DMS153 treated with DMSO at 0.1 percent for 48 hours (cell line): ENCODE data around the gene CCDC122.
"Not testable (repeated sequence)": the region's sequence is repeated elsewhere in the genome, so short reads cannot be mapped to it uniquely, and the experiment has no call there.

Experiments used
- DNase-seq: peaks from one replicate; lab custom pipeline; 2025; ENCODE audit not compliant: unreplicated experiment; lab: John Stamatoyannopoulos, UW

Gene CCDC122

DNA sequence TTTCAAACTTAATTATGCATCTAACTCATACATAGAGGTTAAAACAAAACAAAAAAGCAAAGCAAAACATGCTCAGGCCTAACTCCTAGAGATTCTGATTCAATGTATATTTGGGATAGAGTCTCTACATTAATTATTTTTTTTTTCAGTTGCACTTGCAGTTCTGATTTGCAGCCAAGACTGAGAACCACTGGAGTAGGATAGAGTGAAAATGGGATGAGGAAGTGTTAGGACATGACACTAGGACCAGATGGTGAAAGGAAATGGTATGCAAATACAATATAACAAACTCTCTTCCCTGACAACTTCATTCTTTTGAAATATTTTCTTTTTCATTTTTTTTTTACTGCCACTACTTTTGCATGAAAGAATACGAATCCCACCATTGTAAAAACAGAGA, 1.8 kb downstream of the CCDC122 start:
- DNase-seq, result no peak

DNA sequence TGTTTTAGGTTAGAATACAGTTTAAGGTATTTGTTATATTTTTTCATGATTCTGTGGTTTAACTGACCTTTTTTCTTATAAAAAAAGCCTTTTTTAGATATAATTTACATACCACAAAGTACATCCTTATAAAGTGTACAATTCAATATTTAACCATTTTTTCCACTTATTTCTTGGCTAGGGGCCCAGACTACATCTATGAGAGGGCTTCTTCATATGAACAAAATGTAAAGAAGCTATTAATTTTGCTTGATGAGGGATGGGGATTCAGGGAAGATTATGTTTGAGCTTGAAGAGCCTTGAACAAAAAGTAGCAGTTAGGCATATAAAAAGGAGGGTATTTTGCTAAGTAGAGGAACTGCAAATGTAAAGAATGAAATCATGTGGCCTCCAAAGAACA, 2.2 kb downstream of the CCDC122 start:
- DNase-seq, result no peak

DNA sequence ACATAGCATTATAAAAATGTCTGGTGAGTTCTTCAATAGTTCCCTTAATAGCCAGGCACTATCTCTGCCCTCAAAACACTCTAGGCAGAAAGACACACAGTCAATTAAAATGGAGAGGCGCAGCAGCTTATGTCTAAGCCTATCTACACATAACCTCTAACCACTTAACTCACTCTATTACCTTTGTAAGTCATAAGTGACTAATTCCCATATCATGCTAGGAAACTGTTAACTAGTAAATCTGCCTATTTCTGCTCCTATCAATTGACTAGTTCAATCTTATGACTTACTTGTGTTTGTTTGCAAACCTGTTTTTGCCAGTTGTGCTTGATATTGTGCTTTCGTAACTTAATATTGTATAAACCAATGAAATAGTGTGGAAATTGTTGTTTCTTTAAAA, 3.2 kb downstream of the CCDC122 start:
- no peak for DNase-seq

DNA sequence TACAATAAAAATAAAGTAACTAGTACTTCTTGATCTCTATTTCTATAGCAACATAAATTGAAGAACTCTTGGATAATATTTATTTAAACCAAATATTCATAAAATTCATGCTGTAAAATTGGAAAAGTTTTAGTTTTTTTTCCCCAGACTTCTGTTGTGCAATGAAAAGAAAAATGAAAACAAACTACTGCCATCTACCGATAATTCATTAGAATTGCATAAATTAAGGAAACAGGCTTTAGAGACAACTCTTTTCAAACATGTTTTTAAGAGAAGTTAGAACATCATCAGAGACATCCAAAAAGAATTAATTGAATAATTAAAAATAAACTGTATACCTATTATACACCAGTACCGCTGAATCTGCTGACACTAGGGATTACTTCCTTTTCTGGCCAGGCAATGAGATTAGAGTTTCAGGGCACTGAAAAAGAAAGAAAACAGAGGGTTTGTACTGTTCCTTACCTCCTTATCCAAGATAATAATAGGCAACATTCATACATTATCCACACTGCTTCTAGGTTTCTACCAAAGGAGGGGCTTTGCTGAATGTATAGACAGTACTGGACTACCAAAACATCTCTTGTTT, 4.9 kb downstream of the CCDC122 start:
- DNase-seq, result no peak

DNA sequence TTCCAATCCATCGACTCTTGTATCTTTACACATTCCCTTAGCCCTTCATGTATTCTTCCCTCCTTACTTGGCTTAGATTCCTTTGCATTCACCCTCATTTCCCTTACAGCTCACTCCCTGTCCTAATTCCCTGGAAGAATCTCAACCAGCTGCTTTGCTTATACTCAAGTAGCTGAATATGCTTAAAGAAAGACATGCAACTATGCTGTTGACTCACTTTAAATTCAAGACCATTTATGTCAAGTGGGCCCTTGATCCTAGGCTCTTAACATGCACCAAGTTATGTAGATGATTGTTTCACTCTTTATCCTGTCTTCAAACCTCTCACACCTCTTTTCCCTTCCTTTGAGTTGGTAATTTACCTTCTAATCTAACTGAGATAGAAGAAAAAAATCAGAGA, 7.4 kb downstream of the CCDC122 start:
- no peak for DNase-seq

DNA sequence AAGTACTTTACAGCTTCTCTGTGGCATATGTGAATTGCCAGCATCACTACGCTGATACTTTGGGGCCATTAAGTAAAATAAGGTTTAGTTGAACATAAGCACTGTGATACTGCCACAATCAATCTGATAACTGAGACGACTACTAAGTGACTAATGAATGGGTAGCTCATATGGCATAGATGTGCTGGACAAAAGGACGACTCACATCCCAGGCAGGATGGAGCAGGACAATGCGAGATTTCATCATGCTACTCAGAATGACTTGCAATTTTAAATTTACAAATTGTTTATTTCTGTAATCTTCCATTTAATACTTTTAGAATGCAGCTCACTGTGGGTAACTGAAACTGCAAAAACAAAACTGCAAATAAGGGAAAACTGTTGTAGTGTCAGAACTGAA, 13.6 kb downstream of the CCDC122 start:
- no peak for DNase-seq

DNA sequence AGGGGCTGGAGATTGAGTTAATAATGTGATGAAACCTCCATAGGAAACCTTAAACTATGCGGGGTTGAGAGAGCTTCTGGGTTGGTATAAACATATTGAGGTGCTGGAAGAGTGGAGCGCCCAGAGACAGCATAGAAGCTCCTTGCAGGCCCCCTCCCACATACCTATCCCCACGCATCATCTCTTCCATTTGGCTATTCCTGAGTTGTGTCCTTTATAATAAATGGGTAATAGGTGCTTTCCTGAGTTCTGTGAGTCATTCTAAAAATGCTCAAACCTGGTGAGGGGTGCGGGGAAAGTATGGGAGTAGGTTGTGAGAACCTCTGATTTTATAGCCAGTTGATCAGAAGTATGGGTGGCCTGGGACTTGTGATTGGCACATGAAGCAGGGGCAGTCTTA, 14.6 kb downstream of the CCDC122 start:
- no peak for DNase-seq

DNA sequence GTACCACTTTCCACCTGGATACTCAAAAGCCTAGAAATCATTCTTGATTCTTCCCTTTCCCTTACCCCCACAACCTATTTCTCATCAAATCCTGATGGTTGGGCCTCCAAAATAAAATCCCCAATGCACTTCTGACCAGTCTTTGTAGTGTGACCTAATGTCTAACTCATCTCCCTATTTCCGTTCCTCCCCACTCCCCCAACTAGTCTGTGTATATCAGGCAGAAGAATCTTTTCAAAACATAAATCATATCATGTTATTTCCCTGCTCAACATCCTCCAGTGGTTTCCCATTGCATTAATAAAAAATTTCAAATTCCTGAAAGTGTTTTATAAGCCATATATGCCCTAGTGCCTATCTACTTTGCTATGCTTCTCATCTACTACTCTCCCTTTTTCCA, 17.7 kb downstream of the CCDC122 start:
- no peak for DNase-seq

DNA sequence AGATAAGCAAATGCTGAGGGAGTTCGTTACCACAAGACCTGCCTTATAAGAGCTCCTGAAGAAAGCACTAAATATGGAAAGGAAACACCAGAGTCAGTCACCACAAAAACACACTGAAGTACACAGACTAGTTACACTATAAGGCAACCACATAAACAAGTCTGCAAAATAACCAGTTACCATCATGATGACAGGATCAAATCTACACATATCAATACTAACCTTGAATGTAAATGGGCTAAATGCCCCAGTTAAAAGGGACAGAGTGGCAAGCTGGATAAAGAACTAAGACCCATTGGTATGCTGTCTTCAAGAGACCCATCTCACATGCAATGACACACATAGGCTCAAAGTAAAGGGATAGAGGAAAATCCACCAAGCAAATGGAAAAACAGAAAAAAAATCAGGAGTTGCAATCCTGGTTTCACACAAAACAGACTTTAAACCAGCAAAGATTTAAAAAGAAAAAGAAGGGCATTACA, 26.6 kb downstream of the CCDC122 start:
- DNase-seq, result no peak

DNA sequence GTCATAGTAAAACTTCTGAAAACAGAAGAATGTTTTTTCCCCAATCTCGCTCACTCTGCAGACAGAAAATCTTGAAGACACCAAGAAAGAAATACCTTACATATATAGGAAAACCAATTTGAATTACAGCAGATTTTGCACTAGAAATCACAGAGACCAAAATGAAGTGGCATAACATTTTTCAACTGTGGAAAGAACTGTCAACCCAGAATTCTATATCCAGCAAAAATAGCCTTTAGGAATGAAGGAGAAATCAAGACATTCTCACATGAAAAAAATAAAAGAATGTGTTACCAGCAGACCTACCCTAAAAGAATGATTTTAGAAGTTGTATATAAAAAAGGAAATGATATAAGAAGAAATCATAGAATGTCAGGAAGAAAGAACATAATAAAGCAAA, 28.7 kb downstream of the CCDC122 start:
- no peak for DNase-seq

DNA sequence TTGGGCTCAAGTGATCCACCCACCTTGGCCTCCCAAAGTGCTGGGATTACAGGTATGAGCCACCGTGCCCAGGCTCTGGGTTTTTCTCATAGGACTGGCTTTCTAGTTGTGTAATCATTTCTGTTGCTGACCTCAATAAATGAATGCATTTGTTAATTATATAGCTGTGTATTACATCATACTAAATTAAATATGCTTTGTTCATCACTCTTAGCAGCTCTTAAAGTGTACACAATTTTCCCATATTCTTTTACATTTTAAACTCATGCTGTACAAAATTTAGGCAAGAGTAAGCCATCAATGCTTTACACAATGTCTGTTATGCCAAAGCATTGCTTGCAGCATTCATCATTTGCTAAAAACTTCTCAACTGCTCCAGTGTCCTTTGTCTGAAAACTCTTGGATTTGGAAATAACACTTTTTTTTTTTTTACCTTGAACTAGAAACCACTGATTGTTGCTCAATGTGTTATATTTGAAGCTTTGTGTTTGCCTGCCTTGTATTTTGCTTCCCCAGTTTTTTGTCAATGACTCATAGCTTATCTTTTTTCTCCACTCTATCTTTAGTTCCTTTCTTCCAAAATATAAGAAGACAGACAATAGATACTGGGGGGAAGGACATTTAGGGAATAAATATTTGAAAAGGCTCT, 31.4 kb downstream of the CCDC122 start:
- no peak for DNase-seq

DNA sequence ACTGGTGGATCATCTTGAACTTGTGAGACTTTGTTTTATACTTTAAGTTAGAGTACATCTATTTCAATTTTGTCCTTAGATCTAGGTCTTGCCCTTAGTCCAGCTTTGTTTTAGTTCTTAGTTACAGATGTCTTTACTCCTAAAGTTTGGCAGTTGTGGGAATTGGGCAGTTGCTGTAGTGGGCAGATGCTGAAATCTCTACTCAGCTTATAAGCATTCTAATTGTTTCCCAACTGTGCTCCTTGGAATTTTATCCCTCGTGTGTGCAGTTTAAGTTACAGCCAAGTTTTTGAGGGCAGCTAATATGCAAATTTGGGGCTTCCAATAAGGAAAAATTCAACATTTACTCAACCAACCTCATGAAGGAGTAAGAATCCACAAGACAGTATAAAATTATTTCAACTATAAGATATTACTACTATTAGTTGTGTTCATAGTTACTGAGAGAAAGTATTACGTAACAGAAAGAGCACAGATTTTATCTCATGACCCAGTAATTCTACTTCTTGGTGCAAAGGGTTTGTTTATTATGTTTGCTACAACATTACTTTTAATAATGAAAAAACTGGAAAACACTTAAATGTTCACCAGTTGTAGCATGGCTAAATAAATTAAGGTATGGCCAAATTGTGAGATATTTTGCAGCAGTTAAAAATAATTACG, 32.9 kb downstream of the CCDC122 start:
- no peak for DNase-seq

DNA sequence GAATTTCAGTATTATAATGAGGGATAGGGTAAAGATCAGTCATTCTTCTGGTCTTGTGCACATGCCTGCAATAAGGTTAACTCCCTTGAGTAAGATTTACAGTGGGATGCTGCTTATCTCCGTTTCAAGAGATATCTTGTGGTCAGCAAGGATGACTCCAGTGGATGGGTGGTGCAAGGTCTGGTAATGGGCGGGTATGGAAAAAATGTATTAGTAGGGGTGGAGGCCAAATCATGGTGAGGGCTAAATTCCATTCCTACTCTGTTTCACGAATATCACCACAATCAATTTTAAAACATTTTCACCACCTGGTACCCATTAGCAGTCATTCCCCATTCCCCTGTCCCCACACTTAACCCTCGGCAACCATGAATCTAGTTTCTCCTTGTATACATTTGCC, 40.6 kb downstream of the CCDC122 start:
- no peak for DNase-seq

DNA sequence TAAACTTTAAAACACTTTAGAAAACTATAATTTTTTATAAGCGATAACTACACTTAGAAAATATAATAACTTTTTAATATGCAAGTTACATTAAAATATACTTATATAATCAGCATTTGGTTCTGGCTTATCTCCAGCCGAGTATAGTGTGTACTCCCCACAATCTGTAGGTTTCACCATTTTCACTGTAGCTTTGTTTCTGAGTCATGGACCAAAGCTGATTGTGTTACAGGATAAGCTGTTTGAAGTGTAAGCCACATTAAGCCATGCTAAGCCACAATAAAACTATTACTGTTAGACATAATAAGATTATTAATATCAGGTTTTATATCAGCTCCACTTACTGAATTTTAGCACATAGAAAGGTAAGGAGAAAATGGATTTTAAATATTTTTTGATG, 43.8 kb downstream of the CCDC122 start:
- DNase-seq, result no peak

DNA sequence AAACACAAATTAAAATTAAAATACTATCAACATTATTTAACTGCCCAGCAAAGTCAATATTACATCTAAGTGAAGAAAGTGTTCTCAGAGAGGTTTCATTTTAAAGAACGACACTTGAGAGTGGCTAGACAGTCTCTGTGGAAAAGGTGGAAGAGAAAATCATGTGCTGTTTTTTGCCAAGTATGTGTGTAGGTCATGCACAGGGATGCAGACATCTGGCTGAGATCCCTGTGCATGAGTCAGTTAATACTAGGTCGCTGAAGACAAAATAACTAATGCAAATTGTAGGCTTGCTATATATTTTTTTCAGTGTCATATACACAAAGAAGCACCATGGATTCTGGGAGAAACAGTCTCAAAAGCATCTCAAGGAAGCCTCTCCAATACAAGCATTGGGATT, 48.5 kb downstream of the CCDC122 start:
- DNase-seq, result no peak

DNA sequence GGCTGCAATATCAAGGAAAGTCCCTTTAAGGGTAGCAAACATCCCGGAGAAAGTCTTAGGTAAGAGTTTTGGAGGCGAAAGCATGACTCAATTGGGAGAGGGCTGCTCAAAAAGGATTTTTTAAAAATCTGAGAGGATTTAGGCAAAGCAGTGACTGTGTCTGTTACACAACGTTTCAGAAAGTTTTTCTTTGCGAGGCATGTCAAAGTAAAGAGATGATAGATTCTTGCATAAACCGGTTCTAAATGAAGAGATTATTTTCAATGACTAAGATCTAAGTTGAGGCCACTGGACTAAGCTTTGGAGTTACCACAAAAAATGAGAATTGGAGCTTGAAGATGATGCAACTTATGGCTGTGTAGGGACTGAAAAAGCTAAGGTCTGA, 49.1 kb downstream of the CCDC122 start:
- DNase-seq, result no peak

DNA sequence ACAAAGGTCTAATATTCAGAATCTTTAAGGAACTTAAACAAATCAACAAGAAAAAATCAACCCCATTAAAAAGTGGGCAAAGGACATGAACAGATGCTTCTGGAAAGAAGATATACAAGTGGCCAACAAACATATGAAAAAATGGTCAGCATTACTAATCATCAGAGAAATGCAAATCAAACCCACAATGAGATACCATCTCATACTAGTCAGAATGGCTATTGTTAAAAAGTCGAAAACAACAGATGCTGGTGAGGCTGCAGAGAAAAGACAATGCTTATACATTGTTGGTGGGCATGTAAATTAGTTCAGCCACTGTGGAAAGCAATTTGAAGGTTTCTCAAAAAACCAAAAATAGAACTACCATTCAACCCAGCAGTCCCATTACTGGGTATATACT, 54.9 kb downstream of the CCDC122 start:
- DNase-seq, result not testable (repeated sequence)

DNA sequence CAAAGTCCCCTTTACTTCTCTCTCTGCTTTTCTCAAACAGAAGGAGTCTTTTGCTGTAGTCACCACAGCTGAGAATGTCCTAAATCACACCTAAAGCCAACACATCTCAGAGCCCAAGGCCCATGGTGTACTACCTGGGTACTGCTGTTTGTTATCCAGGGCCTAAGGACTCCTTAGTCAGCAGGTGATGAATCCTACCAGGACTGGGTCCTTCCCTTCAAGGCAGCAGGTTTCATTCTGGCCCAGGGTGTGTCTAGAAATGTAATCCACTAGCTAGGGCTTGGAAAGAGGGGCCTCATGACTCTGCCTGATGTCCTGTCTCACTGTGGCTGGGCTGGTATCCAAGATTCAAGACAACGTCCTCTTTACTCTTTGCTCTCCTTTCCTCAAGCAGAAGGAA, 56.6 kb downstream of the CCDC122 start:
- DNase-seq, result no peak

DNA sequence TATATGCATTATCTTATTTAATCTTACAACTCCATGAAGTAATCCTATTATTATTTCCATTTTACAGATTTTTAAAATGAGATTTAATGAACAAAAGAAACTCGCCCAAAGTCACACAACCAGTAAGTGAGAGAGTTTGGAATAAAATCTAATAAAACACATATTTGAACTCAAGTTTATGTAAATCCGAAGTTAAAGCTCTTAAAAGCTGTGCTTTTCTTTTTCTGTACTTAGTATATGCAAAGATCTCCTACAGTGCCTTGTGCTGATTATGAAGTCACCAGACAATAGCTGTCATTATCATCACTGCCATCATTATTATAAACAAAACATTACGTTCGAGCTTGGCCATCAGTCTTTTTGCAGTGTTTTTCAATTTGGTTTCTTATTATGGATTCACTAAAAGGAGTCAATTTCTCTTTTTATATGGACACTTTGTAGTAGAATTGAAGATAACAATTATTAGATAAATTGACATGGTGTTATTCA, 63.1 kb downstream of the CCDC122 start:
- DNase-seq, result no peak

DNA sequence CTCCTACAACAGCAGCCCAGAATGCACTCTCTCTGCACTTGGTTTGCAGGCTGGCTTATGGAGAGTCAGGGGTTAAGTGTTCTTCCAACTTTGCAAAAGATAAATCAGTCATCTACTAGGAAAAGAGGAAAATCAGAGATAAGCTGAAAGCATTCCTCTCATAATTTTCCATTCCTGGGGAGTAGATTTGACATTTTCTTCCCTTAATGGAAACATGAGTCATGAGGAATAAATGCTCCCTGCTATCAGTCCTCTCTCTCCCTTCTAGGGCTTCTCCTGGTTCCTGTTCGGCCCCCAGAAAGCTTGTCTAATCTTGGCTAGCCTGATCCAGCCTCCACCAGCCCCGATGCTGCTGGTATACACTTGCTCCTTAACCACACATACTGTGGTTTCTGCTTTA, 64.3 kb downstream of the CCDC122 start:
- no peak for DNase-seq

DNA sequence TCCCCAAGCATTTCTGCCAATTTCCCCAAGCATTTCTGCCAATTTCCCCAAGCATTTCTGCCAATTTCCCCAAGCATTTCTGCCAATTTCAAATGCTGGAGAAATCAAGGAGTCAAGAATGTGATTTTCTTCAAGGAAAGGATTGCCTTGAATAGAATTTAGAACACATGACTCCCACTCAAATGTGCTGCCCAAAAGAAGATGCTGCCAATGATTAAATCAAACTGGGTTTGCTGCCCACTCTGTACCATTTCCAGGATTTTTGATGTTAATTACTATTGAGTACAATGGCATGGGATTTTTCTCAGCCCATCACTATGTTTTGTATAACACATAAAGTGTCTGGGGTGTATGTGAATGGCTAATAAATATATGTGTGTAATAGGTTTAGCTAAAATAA, 70.9 kb downstream of the CCDC122 start:
- no peak for DNase-seq

DNA sequence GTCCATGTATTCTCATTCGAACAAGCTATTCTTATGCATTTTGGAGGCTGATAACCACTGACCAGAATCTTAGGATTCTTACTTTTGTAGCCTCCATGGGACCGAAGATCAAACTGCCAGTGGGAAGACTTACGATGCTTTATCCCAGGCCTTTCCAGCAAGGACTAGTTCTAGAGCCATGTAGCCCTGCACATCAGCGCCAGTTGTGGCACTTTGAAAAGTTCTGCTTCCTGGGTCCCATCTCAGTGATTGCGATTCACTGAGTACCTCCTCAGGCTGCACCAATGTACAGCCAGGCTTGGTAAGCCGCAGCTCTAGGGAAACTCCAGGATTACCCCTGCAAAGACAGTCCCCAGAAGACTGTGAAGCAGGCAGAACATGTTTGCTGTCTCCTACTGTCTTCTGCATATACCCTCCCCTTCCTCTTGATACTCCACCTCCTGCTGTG, 73.8 kb downstream of the CCDC122 start:
- DNase-seq, result no peak
